CD1c-positive myeloid dendritic cell (primary cell): Measurements from ENCODE around the gene RAP1GAP2.
"Not testable (repeated sequence)": the region's sequence is repeated elsewhere in the genome, so short reads cannot be mapped to it uniquely, and the experiment has no call there.

Experiments
- DNase-seq: peaks from one replicate; pipeline ENCODE4 v3.0.0-alpha.2; 2016; ENCODE audit errors: extremely low spot score

The RAP1GAP2 gene

DNA sequence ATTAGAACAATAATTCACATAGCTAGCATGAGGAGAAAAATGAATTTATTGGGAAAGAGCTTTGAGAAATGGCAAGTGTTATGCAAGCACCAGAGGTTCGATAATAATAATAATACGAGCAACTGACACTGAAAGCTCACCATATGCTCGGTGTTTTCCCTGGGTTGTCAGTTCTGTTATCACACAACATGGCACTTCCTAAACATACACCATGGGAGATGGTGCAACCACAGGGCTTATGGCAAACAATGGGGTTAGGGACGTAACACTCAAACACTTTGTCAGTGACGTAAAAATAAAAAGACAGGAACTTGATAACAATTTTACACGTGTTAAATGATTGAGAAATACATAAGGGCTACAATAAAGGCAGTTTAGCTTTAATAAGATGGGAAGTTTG lies 243.5 kb downstream of the RAP1GAP2 start:
- DNase-seq, result peak; percentile 63

DNA sequence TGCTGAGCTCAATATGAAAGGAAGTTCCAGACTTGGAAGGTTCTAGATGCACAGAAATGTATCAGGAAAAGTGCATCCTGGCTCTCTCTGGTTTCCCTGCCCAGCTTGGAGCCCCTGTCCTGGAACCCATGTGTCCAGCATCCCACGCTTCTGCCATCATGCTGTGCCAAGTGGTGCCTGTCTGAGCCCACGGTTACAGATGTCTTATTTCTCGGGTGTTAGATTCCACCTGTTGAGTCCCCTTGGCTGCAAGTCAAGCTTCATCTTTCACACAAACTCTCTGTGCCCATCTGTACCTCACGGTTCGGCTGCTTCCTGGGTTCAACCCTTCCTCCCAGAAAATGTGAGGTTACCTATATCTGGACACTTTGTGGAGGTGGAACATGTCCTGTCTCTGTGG lies 244.6 kb downstream of the RAP1GAP2 start:
- no peak for DNase-seq

DNA sequence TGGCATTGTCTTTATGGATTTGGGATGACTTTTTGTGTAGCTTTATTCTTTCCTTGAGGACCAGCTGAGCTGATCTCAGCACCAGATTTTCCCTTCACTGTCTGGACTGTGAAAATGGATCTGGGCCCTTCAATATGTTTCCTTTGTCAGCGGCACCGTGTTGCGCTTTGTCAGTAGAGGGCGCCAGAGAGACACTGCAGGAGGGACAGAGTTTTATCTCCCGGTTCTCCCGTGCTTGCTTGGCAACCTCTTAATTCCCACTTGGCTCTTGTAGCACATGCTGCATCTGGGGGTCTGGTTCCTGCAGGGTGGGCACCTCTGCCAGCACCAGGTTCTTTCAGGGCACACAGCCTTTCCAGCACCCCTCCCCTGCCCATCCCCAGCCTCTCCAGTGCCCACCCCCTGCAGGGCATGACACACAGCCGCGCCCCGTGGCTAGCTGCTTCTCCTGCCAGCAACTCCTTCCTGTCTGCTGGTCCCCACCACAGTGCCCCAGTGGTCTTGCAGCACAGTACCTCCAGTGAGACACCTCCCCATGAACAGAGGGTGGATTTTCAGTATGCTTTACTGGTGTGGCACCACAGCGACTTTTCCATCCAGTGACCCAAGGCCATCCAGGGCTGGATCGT lies 247.6 kb downstream of the RAP1GAP2 start:
- DNase-seq, result peak; percentile 21

DNA sequence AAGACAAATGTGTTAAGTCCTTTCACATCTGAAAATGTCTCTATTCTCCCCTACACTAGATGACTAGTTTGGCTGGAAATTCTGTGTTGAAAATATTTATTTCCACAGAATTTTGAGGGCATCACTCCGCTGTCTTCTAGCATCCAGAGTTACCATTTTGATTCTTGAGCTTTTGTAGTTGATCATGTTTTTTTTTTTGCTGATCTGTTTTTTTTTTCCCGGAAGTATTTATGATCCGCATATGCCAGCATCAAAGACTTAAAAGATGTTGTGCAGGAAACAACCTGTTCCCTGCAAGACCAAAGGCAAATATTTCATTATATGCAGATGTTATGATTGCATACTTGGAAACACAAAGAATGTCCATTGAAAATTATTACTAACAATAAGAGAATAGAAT lies 250.5 kb downstream of the RAP1GAP2 start:
- DNase-seq, result no peak

DNA sequence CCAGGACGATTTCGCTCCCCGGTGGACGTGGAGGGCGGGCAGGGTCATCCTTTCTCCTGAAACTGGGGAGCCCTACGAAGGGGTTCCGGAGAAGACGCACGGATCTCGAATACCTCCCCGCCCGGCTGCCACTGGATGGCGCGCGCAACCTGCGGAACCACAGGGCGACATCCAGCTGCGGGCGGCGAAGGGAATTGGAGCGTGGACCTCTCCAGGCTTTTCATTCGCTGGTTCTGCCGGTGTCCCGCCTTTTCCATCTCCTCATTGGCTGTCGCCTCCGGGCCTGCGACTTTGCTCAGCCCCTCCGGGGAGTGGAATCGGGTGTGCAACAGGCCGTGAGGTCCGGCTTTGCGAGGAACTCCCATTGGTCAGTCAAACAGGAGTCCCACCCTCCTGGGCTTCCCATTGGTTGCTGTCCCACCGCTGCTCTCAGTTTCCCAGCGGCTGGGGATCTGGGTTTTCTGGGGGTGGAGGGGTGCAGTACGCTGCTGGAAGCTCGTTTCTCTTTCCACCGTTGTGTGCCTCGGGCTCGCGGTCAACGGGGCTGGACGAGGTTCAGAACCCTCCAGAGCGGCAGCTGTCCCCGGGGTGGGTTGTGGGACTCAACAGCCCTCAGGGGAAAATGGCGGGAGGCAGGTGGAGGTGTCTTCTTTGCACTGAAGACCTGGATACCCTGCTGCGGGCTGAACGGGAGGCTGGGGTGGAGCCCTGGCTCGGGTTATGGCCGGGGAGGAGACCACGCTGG lies 252.7 kb downstream of the RAP1GAP2 start:
- DNase-seq, result peak; percentile 99

DNA sequence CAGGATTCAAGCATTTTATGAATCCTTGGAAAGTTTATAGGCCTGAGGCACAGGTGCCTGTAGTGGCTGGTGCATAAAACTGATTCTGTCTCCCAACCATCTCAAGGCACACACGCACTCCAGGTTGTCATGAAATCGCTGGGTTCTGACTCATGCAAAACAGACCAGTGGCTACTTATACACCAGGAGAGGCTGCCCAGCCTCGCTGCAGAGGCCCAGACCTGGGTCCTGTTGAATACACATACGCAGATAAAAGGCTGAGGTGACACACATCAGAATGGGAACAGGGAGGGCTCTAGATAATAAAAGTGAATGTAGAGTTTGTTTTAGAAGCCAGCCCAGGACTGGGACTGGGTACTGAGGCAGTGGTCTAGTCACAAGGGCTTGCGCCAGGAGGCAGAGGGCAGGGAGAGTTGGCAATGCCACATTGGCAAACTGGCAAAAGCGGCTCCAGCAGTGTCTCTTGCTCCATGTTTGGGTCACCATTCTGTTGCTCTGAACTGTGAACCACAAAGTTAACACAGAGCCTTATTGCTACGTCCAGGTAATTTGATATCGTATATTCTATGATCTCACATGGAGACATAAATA lies 253.6 kb downstream of the RAP1GAP2 start:
- no peak for DNase-seq

DNA sequence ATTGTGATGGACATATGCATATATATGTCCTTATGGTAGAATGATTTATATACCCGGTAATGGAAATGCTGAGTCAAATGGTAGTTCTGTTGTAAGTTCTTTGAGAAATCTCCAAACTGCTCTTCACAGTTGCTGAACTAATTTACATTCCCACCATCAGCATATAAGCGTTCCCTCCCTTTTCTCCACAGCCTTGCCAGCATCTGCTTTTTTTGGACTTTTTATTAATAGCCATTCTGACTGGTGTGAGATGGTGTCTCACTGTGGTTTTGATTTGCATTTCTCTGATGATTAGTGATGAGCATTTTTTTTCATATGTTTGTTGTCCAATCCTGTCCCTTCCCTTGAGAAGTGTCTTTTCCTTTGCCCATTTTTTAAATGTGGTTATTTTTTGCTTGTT lies 258.6 kb downstream of the RAP1GAP2 start:
- DNase-seq, result not testable (repeated sequence)

DNA sequence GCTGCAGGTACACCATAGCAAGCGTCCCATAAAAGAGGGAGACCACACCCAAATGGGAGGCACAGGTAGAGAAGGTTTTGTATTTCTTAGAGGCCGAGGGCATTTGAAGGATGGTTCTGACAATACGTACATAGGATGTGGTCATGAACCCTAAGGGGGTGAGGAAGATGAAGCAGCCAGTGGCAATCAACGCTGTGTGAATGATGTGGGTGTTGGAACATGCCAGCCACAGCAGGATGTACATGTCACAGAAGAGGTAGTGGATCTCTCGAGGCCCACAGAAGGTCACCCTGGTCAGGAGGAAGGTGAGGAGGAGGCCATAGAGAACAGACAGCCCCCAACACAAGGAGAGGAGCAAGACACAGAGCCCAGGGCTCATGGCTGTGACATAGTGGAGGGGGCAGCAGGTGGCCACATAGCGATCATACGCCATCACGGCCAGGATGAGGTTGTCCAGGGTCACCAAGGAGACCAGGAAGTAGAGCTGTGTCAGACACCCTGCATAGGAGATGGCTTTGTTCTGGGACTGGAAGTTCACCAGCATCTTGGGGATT lies 266.7 kb downstream of the RAP1GAP2 start:
- DNase-seq, result not testable (repeated sequence)

DNA sequence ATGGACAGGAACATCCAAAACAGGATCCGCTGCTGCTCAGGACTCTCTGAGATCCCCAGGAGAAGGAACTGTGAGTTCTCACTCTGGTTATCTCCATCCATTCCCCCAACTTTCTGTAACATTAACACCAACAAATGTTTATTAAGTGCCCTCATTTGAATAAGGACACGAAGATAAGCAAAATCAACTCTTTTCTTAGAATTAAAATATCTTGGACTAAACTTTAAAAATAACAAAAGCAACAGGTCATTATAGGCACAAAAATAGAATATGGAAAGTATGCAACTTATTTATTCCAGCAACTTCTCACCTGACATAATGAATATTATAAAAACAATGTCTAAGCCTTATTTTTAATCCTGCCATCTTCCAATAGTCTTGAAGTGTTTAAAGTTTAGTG lies 267.3 kb downstream of the RAP1GAP2 start, which contains the start of gene OR1D5:
Gene OR1D5, minus strand, starts transcription at position 101 of the 400 bp plus-strand sequence. Its CDS starts 0 bp downstream, at position 101.
- DNase-seq, result not testable (repeated sequence)

DNA sequence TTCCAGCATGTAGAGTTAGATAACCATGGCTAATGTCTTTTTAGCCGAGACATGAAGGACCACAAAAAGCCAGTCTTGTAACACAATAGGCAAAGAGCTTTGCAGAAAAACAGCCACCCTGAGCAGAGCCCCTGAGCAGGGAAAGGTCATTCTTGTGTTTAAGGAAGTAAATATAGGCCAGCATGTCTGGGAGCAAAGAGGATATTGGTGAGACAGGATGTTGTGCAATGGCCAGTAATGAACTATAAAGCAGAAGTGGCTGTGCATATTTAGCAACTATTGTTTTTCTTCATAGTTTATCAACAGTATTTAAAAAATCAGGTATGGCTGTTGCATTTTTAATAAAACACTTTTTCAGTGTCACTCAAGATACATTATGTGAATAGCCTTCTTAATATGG lies 269.0 kb downstream of the RAP1GAP2 start:
- DNase-seq, result peak; percentile 65

DNA sequence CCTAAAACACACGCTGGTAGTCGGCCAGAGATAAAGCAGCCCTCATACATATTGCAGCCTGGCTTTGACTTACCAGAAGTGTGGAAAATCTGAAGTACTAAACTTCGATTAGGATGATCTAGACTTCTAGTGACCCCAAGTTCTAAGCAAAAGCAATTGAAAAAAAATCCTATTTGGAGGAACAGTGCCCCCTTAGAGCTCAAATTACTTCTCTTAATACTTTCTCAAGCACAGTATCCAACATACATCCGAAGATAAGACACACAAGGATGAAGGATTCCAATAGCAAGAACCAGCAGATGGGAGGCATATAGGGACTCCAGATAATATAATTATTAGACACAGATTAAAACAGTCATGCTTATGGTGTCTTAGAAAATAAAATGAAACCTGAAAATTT lies 277.6 kb downstream of the RAP1GAP2 start:
- DNase-seq, result peak; percentile 45
